Renal pelvis (tissue), 12 donors: ENCODE data around the gene SLC25A31. TPM values are rescaled to one million over a fixed set of nuclear protein-coding genes. Genes with fewer than 3 reads are reported as not detected.

Experiments
- DNase-seq: peaks from one replicate; pipeline ENCODE4 v3.0.0-alpha.2; 2013
- long read RNA-seq, 16 experiments: transcript quantifications; one replicate each; lab custom pipeline, GENCODE V29; 2026
- polyA plus RNA-seq, 3 donors: library from polyadenylated mRNA; unstranded; fragments of 120-200 nt; gene quantifications; one replicate each; pipeline ENCODE4 v1.2.1, GENCODE V29; 2013; ENCODE audit not compliant: insufficient read length in 3 of 3

Gene SLC25A31
- polyA plus RNA-seq = not detected
- long read RNA-seq, donor 1 = 0 reads
- long read RNA-seq, donor 2 = 0 reads
- long read RNA-seq, donor 3 = 0 reads
- long read RNA-seq, donor 4 = 0 reads
- long read RNA-seq, donor 5 = 0 reads
- long read RNA-seq, donor 6 = 0 reads
- long read RNA-seq, donor 7 = 0 reads
- long read RNA-seq, donor 8 = 0 reads
- long read RNA-seq, donor 9 = 0 reads
- long read RNA-seq, donor 10 = 0 reads
- long read RNA-seq, donor 11 = 0 reads
- long read RNA-seq, donor 12 = 0 reads
- long read RNA-seq, donor 13 = 0 reads
- long read RNA-seq, donor 14 = 0 reads
- long read RNA-seq, donor 15 = 0 reads
- long read RNA-seq, donor 16 = 0 reads

DNA sequence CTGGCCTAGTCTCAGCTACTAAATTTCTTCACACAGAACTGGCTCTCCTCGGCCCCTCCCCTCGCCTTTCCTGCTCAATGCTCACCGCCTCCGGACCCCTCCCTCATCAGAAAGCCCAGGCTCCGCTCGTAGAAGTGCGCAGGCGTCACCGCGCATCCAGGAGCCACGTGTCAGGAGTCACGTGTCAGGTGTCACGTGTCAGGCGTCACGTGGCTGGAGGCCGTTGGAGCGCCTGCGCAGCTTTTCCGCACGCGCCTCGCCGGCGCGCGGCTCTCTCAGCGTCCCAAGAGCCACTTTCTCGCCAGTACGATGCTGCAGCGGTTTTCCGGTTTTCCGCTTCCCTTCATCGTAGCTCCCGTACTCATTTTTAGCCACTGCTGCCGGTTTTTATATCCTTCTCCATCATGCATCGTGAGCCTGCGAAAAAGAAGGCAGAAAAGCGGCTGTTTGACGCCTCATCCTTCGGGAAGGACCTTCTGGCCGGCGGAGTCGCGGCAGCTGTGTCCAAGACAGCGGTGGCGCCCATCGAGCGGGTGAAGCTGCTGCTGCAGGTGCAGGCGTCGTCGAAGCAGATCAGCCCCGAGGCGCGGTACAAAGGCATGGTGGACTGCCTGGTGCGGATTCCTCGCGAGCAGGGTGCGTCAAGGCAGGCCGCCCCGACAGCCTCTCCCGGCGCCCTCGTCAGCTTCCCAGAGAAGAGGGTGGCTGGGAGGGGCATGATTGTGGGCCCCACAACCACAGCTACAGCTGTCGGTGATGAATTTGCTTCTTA is at the start of gene SLC25A31:
Gene SLC25A31, plus strand, starts transcription at position 259 of the 772 bp plus-strand sequence. Its CDS starts 146 bp downstream, at position 405.
- no peak for DNase-seq

DNA sequence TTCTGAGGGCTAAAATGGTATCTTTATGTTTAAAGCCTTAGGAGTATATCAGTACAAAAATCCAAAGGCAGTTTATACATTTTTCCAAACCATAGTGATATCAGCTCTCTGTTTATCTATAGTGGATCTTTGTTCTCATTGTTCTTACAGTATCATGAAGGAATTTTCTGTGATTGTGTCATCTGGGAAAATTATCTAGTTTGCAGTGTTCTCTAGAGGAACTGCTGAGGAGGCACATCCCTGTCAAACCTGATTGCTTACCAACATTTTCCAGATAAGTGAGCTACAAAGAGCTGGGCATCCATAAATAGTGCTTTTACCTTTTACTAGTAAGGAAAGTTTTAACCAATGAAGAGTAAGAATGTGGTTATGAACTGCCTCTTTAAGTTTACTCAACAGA is 44.9 kb upstream of the SLC25A31 start:
- no peak for DNase-seq

- DNase-seq = no peak
Measured at GRCh38 chr4:127686658-127687057, 43.5 kb upstream of the SLC25A31 start.

GRCh38 chr4:127687580-127687979 is 42.6 kb upstream of the SLC25A31 start:
- DNase-seq = no peak

- no peak for DNase-seq
Measured at GRCh38 chr4:127698789-127699200, 31.4 kb upstream of the SLC25A31 start.

- peak; percentile 34 for DNase-seq
Measured at GRCh38 chr4:127708985-127709384, 21.2 kb upstream of the SLC25A31 start.

DNA sequence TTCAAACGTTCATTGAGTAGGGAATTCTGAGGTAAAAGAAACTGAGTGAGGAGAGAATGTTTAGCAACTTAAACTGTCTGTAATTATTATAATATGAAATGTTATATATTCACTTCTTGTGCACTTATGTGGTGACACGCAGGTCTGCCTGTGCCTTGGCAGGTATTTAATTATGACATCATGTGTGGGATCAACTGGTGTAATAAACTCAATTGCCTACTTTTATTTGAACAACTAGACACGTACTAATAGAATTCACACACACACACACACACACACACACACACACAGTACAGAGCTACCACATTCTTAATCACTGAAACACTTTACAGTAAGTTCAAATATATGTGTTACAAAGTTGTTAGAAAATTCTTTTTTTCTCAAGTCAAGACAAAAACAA is 20.7 kb upstream of the SLC25A31 start:
- DNase-seq = no peak

- no peak for DNase-seq
Measured at GRCh38 chr4:127731406-127731805, 1.2 kb downstream of the SLC25A31 start.

DNA sequence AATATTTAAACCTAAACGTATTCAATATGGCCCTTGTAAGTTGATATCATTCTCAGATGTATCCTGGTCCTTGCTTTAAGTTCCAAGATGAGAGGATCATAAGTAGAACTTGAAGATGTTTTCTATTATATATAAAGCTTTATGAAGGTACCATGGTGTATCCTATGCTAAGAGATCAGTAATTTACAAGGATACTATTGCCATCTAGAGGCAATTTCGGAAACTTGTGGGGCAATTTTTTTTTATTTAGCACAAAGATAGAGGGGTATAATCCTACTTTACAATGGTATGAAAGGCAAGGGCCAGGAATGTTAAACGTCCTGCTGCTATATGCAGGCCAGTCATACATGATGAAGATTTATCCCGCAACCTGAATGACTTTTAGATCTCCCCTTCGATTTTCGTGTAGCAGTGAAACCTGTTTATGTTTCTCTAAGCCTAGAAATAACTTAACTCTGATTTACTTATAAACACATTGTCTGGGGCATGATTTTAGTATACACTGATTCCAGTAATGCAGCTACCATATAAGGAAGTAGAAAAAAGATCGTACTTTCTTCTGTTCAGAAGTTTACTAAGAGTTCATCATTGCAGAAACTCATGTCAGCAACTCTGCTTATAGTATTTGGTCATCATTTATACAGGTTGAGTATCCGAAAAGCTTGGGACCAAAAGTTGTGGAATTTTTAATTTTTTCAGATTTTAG is 2.6 kb downstream of the SLC25A31 start:
- DNase-seq = peak; percentile 20

DNA sequence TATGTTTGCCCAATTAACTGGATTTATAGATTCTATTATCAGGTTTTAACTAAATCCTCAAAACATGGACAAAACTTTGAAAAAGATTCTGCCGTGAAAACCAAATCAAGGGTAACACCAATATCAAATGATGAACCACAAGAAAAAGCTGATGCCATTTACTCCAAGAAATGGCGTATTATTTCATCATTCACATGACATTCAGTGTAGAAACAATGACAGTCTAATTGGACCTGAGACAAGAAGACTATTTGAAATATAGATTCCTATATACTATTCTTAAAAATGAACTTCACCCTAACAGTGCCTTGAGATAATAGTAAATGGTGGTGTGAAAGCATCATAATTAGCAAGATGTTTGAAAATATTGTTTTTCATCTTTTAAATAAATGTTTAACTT is 4.8 kb downstream of the SLC25A31 start:
- DNase-seq = no peak

DNA sequence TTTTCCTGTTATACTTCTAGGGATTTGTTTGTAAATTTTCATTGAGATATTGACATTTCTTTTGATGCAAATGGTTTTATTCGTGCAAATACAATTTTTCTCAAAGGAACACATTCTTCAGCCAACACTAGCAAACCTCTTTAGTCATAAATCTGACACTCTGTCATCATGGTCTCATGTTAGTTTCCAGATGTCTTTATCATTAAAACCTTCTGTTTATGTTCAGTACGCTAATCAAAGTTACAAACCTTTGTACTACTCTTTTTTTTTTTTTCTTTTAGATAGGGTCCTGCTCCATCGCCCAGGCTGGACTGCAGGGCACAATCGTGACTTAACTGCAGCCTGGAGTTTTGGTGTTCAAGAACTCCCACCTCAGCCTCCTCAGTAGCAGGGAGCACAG is 7.1 kb downstream of the SLC25A31 start:
- DNase-seq = no peak

DNA sequence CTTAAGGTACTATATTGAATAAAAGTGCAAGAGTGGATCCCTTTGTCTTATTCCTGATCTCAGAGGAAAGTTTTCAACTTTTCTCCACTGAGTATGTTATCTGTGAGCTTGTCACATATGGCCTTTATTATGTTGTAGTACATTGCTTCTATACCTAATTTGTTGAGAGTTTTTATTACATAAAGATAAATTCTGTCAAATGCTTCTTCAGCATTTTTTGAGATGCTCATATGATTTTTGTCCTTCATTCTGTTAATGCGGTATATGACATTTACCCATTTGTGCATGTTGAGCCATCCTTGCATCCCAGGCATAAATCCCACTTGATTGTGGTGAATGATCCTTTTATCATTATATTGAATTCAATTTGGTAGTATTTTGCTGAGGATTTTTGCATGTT is 11.0 kb downstream of the SLC25A31 start:
- DNase-seq = no peak

GRCh38 chr4:127747883-127748282 is 17.7 kb downstream of the SLC25A31 start:
- no peak for DNase-seq

DNA sequence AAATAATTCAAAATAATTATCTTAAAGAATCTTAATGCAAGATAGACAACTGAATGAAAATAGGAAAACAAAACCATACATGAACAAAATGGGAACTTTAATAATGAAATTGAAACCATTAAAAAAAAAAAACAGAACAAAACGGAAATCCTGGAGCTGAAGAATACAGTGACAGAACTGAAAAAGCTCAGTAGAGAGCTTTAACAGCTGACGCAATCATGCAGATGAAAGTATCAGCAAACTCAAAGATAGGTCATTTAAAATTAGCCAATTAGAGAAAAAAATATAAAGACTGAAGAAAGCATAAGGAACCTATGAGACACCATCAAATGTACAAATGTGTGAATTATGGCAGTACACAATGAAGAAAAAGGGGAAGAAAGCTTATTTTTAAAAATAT is 18.8 kb downstream of the SLC25A31 start:
- no peak for DNase-seq

DNA sequence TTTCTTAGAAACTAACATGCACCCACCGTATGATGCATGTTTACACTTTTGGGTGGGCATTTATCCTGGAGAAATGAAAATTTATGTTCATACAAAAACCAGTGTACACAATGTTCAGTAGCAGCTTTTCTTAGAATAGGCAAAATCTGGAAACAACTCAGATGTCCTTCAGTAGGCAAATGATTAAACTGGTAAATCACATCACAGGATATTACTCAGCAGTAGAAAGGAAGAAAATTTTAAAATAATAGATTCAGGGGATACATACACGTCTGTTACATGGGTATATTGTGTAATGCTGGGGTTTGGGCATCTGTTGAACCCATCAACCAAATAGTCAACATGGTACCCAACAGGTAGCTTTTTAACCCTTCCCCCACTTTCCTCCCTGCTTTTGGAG is 26.7 kb downstream of the SLC25A31 start:
- no peak for DNase-seq

GRCh38 chr4:127759228-127759820 is 29.1 kb downstream of the SLC25A31 start:
- DNase-seq = no peak

DNA sequence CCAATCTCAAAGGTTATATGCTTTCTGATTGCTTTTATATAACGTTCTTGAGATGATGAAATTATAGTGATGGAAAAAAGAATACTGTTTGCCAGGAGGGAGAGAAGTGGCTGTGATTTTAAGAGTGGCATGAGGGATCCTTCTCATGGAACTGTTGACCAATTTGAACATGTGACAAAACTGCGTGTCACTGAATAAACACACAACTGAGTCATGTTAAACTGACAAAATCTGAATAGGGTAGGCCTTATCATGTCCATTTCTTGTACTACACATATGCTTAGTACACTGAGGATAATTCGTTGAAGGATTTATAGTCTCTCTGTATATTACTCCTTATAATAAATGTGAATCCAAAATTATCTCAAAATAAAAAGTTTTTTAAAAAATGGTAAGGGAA is 29.7 kb downstream of the SLC25A31 start:
- no peak for DNase-seq

DNA sequence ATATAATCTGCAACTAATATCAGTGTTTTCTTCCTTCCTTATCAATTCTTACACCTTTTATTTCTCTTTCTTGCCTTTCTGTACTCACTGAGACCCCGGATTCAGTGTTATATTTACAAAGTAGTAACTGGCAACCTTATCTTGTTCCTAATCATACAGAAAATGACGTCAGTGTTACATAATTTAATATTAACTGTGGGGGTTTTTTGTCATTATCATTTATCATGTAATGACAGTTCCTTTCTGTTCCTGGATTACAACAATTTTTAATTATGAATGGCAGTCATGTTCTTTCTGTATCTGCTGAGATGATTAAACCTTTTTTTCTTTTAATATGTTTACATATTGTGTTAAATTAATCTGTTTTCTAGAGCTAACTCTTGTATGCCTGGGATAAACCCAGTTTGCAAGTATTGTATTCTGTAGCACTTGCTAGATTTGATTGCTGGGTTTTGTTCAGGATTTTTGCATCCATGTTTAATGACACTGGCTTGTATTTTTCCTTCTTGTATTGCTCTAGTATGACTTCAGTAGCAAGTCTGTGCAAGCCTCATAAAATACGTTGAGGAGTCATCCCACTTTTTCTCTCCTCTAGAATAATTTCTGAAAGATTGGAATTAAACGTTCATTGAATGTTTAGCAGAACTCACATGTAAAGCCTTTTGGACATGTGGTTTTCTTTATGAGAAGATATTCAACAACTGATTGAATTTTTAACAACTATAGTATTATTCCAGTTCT is 41.5 kb downstream of the SLC25A31 start:
- no peak for DNase-seq

DNA sequence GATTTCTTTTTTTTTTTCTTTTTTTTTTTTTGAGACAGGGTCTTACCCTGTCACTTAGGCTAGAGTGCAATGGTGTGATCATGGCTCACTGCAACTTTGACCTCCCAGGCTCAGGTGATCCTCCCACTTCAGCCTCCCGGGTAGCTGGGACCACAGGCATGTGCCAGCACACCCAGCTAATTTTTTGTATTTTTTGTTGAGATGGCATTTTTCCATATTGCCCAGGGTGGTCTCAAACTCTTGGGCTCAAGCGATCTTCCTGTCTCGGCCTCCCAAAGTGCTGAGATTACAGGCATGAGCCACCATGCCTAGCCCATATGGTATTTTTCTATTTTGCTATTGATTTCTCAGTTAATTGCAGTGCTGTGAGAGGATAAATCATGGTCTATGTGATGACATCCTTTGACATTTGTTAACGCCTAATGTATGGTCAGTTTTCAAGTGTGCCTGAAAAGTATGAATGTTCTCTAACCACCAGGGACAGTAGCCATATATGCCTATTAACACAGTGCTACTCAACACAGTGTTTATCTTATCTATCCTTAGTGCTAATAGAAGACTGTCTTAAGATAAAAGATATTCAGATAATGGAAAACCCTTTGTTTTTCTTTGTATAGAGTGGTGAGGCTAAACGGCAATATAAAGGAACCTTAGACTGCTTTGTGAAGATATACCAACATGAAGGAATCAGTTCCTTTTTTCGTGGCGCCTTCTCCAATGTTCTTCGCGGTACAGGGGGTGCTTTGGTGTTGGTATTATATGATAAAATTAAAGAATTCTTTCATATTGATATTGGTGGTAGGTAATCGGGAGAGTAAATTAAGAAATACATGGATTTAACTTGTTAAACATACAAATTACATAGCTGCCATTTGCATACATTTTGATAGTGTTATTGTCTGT is 42.8 kb downstream of the SLC25A31 start:
- no peak for DNase-seq

- DNase-seq = no peak
Measured at GRCh38 chr4:127775843-127776242, 45.6 kb downstream of the SLC25A31 start.
